GM12878 (cell line): ENCODE measurements around the gene RPS5. TPM values are rescaled to one million over a fixed set of nuclear protein-coding genes. Genes with fewer than 3 reads are reported as not detected.
A peak's percentile ranks its signal among the peaks of the same experiment; 100 is the strongest.

Experiments
- ATAC-seq: fragments of 200-7000 bp; cut with Tn5 transposase; 3 replicates; pipeline ENCODE4 v1.9.1; 2020; ENCODE audit warnings: mild to moderate bottlenecking, moderate library complexity
- BruUV-seq: library from RNA; stranded (reverse); fragments of 400-500 nt; replicated peaks from 2 replicates; lab custom pipeline; 2021; lab: Mats Ljungman, UMichigan
- CTCF ChIA-PET: fragments of 300-600 bp; sonication (Branson Sonifier 250); formaldehyde crosslinking; extraction: SDS; loops from one replicate; lab custom pipeline; 2021; ENCODE audit warnings: inconsistent platforms; lab: Yijun Ruan, JAX
- POLR2A ChIA-PET: fragments of 350-600 bp; formaldehyde crosslinking; extraction: SDS; loops from one replicate; lab custom pipeline; 2021; ENCODE audit warnings: inconsistent platforms; lab: Charles Lee
- RAD21 ChIA-PET: fragments of 300-600 bp; sonication (Branson Sonifier 250); formaldehyde crosslinking; loops from one replicate; lab custom pipeline; 2023; ENCODE audit warnings: antibody characterized with exemption; ENCODE audit not compliant: unreplicated experiment; lab: Charles Lee
- SMC1A ChIA-PET: fragments of 300-600 bp; sonication (Branson Sonifier 250); formaldehyde crosslinking; loops from one replicate; lab custom pipeline; 2023; ENCODE audit not compliant: unreplicated experiment, uncharacterized antibody; lab: Charles Lee
- DNase-seq: peaks from one replicate; pipeline ENCODE4 v3.0.0-alpha.2; 2011; ENCODE audit warnings: low read depth, low spot score
- FAIRE-seq: peaks from 3 replicates; lab custom pipeline; 2011; peaks lifted over from hg19 to GRCh38; lab: Jason Lieb, UNC
- H2AFZ ChIP-seq: 2 replicates; pipeline ENCODE4 v1.6.0; 2011; ENCODE audit warnings: low read depth, low read length, control low read depth; ENCODE audit not compliant: control insufficient read depth
- H3K27ac ChIP-seq: 2 replicates; pipeline ENCODE4 v1.5.1; 2011; ENCODE audit warnings: control low read depth; ENCODE audit not compliant: control insufficient read depth, insufficient read depth
- H3K27me3 ChIP-seq, 2 experiments: replicated peaks in 1 of 2; 2 replicates each; pipeline versions ENCODE4 v1.6.0 to v1.6.1; 2011; ENCODE audit warnings: low read length in 1 of 2; ENCODE audit not compliant: control insufficient read depth in 2 of 2, insufficient read depth in 2 of 2
- H3K36me3 ChIP-seq, 2 experiments: 2 replicates each; pipeline ENCODE4 v1.5.1; 2011; ENCODE audit warnings: low read length in 1 of 2; ENCODE audit not compliant: control insufficient read depth in 2 of 2, insufficient read depth in 2 of 2
- H3K4me1 ChIP-seq: 2 replicates; pipeline ENCODE4 v1.6.1; 2011; ENCODE audit warnings: mild to moderate bottlenecking, low read length, moderate library complexity, mixed read lengths; ENCODE audit not compliant: control insufficient read depth, insufficient read depth
- H3K4me2 ChIP-seq: 2 replicates; pipeline ENCODE4 v1.6.0; 2011; ENCODE audit warnings: control low read depth; ENCODE audit not compliant: control insufficient read depth, insufficient read depth
- H3K4me3 ChIP-seq: fragments of 200-600 bp; sonication (generic); 2 replicates; pipeline ENCODE4 v1.5.1; 2016
- H3K79me2 ChIP-seq: 2 replicates; pipeline ENCODE4 v1.6.0; 2011; ENCODE audit warnings: low read length; ENCODE audit not compliant: control insufficient read depth, insufficient read depth
- H3K9ac ChIP-seq: 2 replicates; pipeline ENCODE4 v1.8.0; 2011; ENCODE audit warnings: low read length, control low read depth, mixed read lengths; ENCODE audit not compliant: control insufficient read depth, insufficient read depth
- H3K9me3 ChIP-seq: replicated peaks from 3 replicates; pipeline ENCODE4 v1.5.1; 2011; ENCODE audit warnings: mild to moderate bottlenecking, low read length; ENCODE audit not compliant: control insufficient read depth, insufficient read depth
- H4K20me1 ChIP-seq: 2 replicates; pipeline ENCODE4 v1.6.0; 2011; ENCODE audit not compliant: control insufficient read depth, insufficient read depth
- BRCA1 ChIP-seq: IDR thresholded peaks from 2 replicates; pipeline ENCODE4 v1.6.1; 2011; ENCODE audit warnings: low read depth, low read length, improper control_type of control experiment
- SP1 ChIP-seq: IDR thresholded peaks from one replicate; pipeline ENCODE4 v1.6.1; 2011; ENCODE audit warnings: low read depth, low read length
- ZNF24 ChIP-seq: fragments of 450-650 bp; IDR thresholded peaks from 2 replicates; pipeline ENCODE4 v1.6.1; 2017; ENCODE audit warnings: antibody characterized with exemption, mild to moderate bottlenecking
- WGBS: methylation state at CpG from one replicate; pipeline ENCODE4 v1.1.6; 2016; ENCODE audit warnings: low lambda C conversion rate; ENCODE audit not compliant: insufficient replicate concordance, insufficient coverage; ENCODE audit errors: missing lambda C conversion rate; 5-methylcytosine and 5-hydroxymethylcytosine counted together
- in situ Hi-C: fragments of 300-500 bp; cut with MboI; formaldehyde crosslinking; loops from 9 replicates; pipeline ENCODE4 v1.14.3; 2018; ENCODE audit warnings: mixed read lengths
- intact Hi-C: fragments of 100-400 bp; cut with micrococcal nuclease; formaldehyde crosslinking; loops from one replicate; pipeline ENCODE4 v1.14.2; 2022; ENCODE audit not compliant: unreplicated experiment
- polyA plus RNA-seq, 11 experiments: library from polyadenylated mRNA; depleted of rRNA in 4 of 11; unstranded in 6 of 11; stranded (reverse) in 5 of 11; fragments of >200 nt; fragmentation: Nextera tagmentation in 4 of 11; fragmentation: Illumina TruSeq in 1 of 11; extraction: Ambion mirVana in 4 of 11; extraction: Trizol in 1 of 11; gene quantifications; 1 replicate in 1 of 11; 2 replicates in 10 of 11; pipeline versions ENCODE4 v1.2.1 to v1.2.3, GENCODE V29; 2011 to 2016; ENCODE audit warnings: inconsistent platforms in 2 of 11, missing spikeins in 2 of 11, low read depth in 1 of 11
- total RNA-seq, 4 experiments: library from RNA; depleted of rRNA in 3 of 4; stranded (reverse); fragments of >200 nt in 3 of 4; fragmentation: Illumina TruSeq in 1 of 4; extraction: Trizol in 1 of 4; gene quantifications; 2 replicates each; pipeline versions ENCODE4 v1.2.1 to v1.2.3, GENCODE V29; 2013 to 2021
- TF ChIP-seq, protein P1 (sequence below): fragments of 450-650 bp; IDR thresholded peaks from 2 replicates; pipeline ENCODE4 v1.6.1; 2017; ENCODE audit warnings: mild to moderate bottlenecking, moderate library complexity
- TF ChIP-seq, protein P2 (sequence below): fragments of 450-650 bp; IDR thresholded peaks from 2 replicates; pipeline ENCODE4 v1.6.1; 2017; ENCODE audit warnings: borderline replicate concordance

Gene RPS5
- total and polyA plus RNA-seq, 10 of the 15 experiments (the other 5 are each of a cell fraction or from before 2014, with no cell fraction given), result 1,284 to 3,652 (median 1,922) TPM

- in situ Hi-C loops (no loop called here), intact Hi-C loops (no loop called here)
- ChIA-PET CTCF (no interaction called here), RAD21 (no interaction called here), POLR2A (interaction anchor here (1.6 kb wide), 1 partner anchor 9 kb away, joined by 5 read pairs; the partner anchor contains the start of gene ZNF584), SMC1A (no interaction called here)
- Histone ChIP-seq H3K9me3 (no peaks in the 10 kb centered on the region), H4K20me1 (no peaks in the 10 kb centered on the region), H3K4me2 (peak overlapping the region; percentile 95), H3K27me3 (no peaks in the 10 kb centered on the region), H3K79me2 (no peaks in the 10 kb centered on the region), H3K4me3 (peak overlapping the region; percentile 75), H3K36me3 (peaks cover 0 to 2% of the 10 kb centered on the region in 2 experiments; a peak in 3 of 4 replicates), H3K9ac (no peak overlapping the region), H2AFZ (peak overlapping the region; percentile 71), H3K4me1 (peaks cover 10% of the 10 kb centered on the region), H3K27ac (no peak overlapping the region)
- DNase-seq (no peak), FAIRE-seq (no peak), ATAC-seq (no peak)
- no peak for TF ChIP-seq SP1
- no peak for TF ChIP-seq BRCA1
- TF ChIP-seq, protein P1, sequence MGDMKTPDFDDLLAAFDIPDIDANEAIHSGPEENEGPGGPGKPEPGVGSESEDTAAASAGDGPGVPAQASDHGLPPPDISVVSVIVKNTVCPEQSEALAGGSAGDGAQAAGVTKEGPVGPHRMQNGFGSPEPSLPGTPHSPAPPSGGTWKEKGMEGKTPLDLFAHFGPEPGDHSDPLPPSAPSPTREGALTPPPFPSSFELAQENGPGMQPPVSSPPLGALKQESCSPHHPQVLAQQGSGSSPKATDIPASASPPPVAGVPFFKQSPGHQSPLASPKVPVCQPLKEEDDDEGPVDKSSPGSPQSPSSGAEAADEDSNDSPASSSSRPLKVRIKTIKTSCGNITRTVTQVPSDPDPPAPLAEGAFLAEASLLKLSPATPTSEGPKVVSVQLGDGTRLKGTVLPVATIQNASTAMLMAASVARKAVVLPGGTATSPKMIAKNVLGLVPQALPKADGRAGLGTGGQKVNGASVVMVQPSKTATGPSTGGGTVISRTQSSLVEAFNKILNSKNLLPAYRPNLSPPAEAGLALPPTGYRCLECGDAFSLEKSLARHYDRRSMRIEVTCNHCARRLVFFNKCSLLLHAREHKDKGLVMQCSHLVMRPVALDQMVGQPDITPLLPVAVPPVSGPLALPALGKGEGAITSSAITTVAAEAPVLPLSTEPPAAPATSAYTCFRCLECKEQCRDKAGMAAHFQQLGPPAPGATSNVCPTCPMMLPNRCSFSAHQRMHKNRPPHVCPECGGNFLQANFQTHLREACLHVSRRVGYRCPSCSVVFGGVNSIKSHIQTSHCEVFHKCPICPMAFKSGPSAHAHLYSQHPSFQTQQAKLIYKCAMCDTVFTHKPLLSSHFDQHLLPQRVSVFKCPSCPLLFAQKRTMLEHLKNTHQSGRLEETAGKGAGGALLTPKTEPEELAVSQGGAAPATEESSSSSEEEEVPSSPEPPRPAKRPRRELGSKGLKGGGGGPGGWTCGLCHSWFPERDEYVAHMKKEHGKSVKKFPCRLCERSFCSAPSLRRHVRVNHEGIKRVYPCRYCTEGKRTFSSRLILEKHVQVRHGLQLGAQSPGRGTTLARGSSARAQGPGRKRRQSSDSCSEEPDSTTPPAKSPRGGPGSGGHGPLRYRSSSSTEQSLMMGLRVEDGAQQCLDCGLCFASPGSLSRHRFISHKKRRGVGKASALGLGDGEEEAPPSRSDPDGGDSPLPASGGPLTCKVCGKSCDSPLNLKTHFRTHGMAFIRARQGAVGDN, result no peak
- no peak for TF ChIP-seq ZNF24
- TF ChIP-seq, protein P2, sequence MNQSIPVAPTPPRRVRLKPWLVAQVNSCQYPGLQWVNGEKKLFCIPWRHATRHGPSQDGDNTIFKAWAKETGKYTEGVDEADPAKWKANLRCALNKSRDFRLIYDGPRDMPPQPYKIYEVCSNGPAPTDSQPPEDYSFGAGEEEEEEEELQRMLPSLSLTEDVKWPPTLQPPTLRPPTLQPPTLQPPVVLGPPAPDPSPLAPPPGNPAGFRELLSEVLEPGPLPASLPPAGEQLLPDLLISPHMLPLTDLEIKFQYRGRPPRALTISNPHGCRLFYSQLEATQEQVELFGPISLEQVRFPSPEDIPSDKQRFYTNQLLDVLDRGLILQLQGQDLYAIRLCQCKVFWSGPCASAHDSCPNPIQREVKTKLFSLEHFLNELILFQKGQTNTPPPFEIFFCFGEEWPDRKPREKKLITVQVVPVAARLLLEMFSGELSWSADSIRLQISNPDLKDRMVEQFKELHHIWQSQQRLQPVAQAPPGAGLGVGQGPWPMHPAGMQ, result no peak
- WGBS, result 68% methylated on average over 12 of the region's 18 CpGs
- no TSS peak for BruUV-seq
Observed at GRCh38 chr19:58400316-58400915, 13.3 kb downstream of the RPS5 start.
